ENCODE measurements around the gene ATF7.

The ATF7 gene

GRCh38 chr12:53479331-53479730 is 146.9 kb downstream of the ATF7 start:
- Mint-ChIP-seq H3K36me3 (ENCODE audit: insufficient read depth) (peaks cover 99% of the 10 kb centered on the region), H3K4me3 (no peak overlapping the region), H3K27me3 (no peaks in the 10 kb centered on the region), H3K27ac (no peak overlapping the region), H3K4me1 (ENCODE audit: low read depth in 2 of 2) (peaks cover 12 to 26% of the 10 kb centered on the region in 2 donors), H3K9me3 (no peaks in the 10 kb centered on the region)
- DNase-seq: no peak
- ATAC-seq (replicated peaks): no peak

GRCh38 chr12:53478865-53479264 is 147.3 kb downstream of the ATF7 start:
- H3K27me3 Mint-ChIP-seq: no peaks in the 10 kb centered on the region
- no peak overlapping the region for H3K4me3 Mint-ChIP-seq
- H3K4me1 Mint-ChIP-seq (ENCODE audit: low read depth in 2 of 2): peaks cover 12 to 31% of the 10 kb centered on the region in 2 donors
- peak overlapping the region; percentile 56 to 71 for H3K27ac Mint-ChIP-seq
- no peak for DNase-seq
- H3K36me3 Mint-ChIP-seq (ENCODE audit: insufficient read depth): peaks cover 99% of the 10 kb centered on the region
- H3K9me3 Mint-ChIP-seq: no peaks in the 10 kb centered on the region
- ATAC-seq (replicated peaks): no peak

GRCh38 chr12:53476769-53477209 is 149.4 kb downstream of the ATF7 start:
- H3K27me3 Mint-ChIP-seq: no peaks in the 10 kb centered on the region
- peaks cover 18 to 48% of the 10 kb centered on the region in 2 donors for H3K4me1 Mint-ChIP-seq (ENCODE audit: low read depth in 2 of 2)

GRCh38 chr12:53474819-53475218 is 151.4 kb downstream of the ATF7 start:
- no peaks in the 10 kb centered on the region for H3K27me3 Mint-ChIP-seq
- DNase-seq: no peak
- H3K27ac Mint-ChIP-seq: peak overlapping the region; percentile 64 to 96
- peaks cover 25 to 58% of the 10 kb centered on the region in 2 donors for H3K4me1 Mint-ChIP-seq (ENCODE audit: low read depth in 2 of 2)
- H3K36me3 Mint-ChIP-seq (ENCODE audit: insufficient read depth): peaks cover 100% of the 10 kb centered on the region
- ATAC-seq (replicated peaks): peak; percentile 56
- no peaks in the 10 kb centered on the region for H3K9me3 Mint-ChIP-seq
- H3K4me3 Mint-ChIP-seq: peak overlapping the region in 1 of 2 donors; percentile 34

More at GRCh38 chr12:53476769-53477209, 149.4 kb downstream of the ATF7 start:
- ATAC-seq (replicated peaks) (peak; percentile 41), DNase-seq (no peak)
- peaks cover 100% of the 10 kb centered on the region for H3K36me3 Mint-ChIP-seq (ENCODE audit: insufficient read depth)
- no peaks in the 10 kb centered on the region for H3K9me3 Mint-ChIP-seq
- H3K4me3 Mint-ChIP-seq: no peak overlapping the region
- H3K27ac Mint-ChIP-seq: peak overlapping the region; percentile 58 to 82

GRCh38 chr12:53474077-53474476 is 152.1 kb downstream of the ATF7 start:
- Mint-ChIP-seq H3K27me3 (no peaks in the 10 kb centered on the region), H3K4me3 (peak overlapping the region in 1 of 2 donors; percentile 34), H3K36me3 (ENCODE audit: insufficient read depth) (peaks cover 100% of the 10 kb centered on the region), H3K9me3 (no peaks in the 10 kb centered on the region), H3K4me1 (ENCODE audit: low read depth in 2 of 2) (peaks cover 25 to 58% of the 10 kb centered on the region in 2 donors), H3K27ac (peak overlapping the region; percentile 49 to 64)
- ATAC-seq (replicated peaks) (no peak), DNase-seq (no peak)

GRCh38 chr12:53472056-53472582 is 154.1 kb downstream of the ATF7 start:
- peaks cover 29 to 64% of the 10 kb centered on the region in 2 donors for H3K4me1 Mint-ChIP-seq (ENCODE audit: low read depth in 2 of 2)
- H3K36me3 Mint-ChIP-seq (ENCODE audit: insufficient read depth): peaks cover 100% of the 10 kb centered on the region
- no peak overlapping the region for H3K4me3 Mint-ChIP-seq
- ATAC-seq (replicated peaks): no peak
- peak overlapping the region; percentile 42 to 69 for H3K27ac Mint-ChIP-seq
- H3K9me3 Mint-ChIP-seq: no peaks in the 10 kb centered on the region
- no peak for DNase-seq
- H3K27me3 Mint-ChIP-seq: no peaks in the 10 kb centered on the region

GRCh38 chr12:53468282-53468681 is 157.9 kb downstream of the ATF7 start:
- no peaks in the 10 kb centered on the region for H3K27me3 Mint-ChIP-seq
- DNase-seq (no peak), ATAC-seq (replicated peaks) (no peak)
- H3K4me1 Mint-ChIP-seq (ENCODE audit: low read depth in 2 of 2): peaks cover 28 to 47% of the 10 kb centered on the region in 2 donors
- H3K4me3 Mint-ChIP-seq: no peak overlapping the region
- peaks cover 100% of the 10 kb centered on the region for H3K36me3 Mint-ChIP-seq (ENCODE audit: insufficient read depth)
- H3K9me3 Mint-ChIP-seq: no peaks in the 10 kb centered on the region
- H3K27ac Mint-ChIP-seq: peak overlapping the region in 1 of 2 donors; percentile 65

- DNase-seq (no peak), ATAC-seq (replicated peaks) (no peak)
- Mint-ChIP-seq H3K4me1 (ENCODE audit: low read depth in 2 of 2) (peaks cover 26 to 48% of the 10 kb centered on the region in 2 donors), H3K9me3 (no peaks in the 10 kb centered on the region), H3K36me3 (ENCODE audit: insufficient read depth) (peaks cover 100% of the 10 kb centered on the region), H3K27ac (peak overlapping the region in 1 of 2 donors; percentile 26), H3K4me3 (no peak overlapping the region), H3K27me3 (no peaks in the 10 kb centered on the region)
Measured at GRCh38 chr12:53467880-53468279, 158.3 kb downstream of the ATF7 start.

- H3K4me3 Mint-ChIP-seq: no peak overlapping the region
- no peaks in the 10 kb centered on the region for H3K27me3 Mint-ChIP-seq
- DNase-seq (no peak), ATAC-seq (replicated peaks) (no peak)
- peaks cover 23 to 47% of the 10 kb centered on the region in 2 donors for H3K4me1 Mint-ChIP-seq (ENCODE audit: low read depth in 2 of 2)
- H3K27ac Mint-ChIP-seq: peak overlapping the region; percentile 4 to 26
- H3K36me3 Mint-ChIP-seq (ENCODE audit: insufficient read depth): peaks cover 100% of the 10 kb centered on the region
- no peaks in the 10 kb centered on the region for H3K9me3 Mint-ChIP-seq
Measured at GRCh38 chr12:53467082-53467481, 159.1 kb downstream of the ATF7 start.

- Mint-ChIP-seq H3K36me3 (ENCODE audit: insufficient read depth) (peaks cover 100% of the 10 kb centered on the region), H3K4me1 (ENCODE audit: low read depth in 2 of 2) (peaks cover 19 to 43% of the 10 kb centered on the region in 2 donors), H3K27ac (peak overlapping the region in 1 of 2 donors; percentile 4), H3K9me3 (no peaks in the 10 kb centered on the region), H3K4me3 (no peak overlapping the region), H3K27me3 (no peaks in the 10 kb centered on the region)
- DNase-seq (no peak), ATAC-seq (replicated peaks) (no peak)
Measured at GRCh38 chr12:53466640-53467039, 159.5 kb downstream of the ATF7 start.

GRCh38 chr12:53465679-53466078 is 160.5 kb downstream of the ATF7 start:
- Mint-ChIP-seq H3K4me1 (ENCODE audit: low read depth in 2 of 2) (peaks cover 18 to 43% of the 10 kb centered on the region in 2 donors), H3K27ac (no peak overlapping the region), H3K9me3 (no peaks in the 10 kb centered on the region), H3K4me3 (no peak overlapping the region), H3K27me3 (no peaks in the 10 kb centered on the region), H3K36me3 (ENCODE audit: insufficient read depth) (peaks cover 100% of the 10 kb centered on the region)
- DNase-seq (no peak), ATAC-seq (replicated peaks) (no peak)

- DNase-seq (no peak), ATAC-seq (replicated peaks) (no peak)
- peaks cover 100% of the 10 kb centered on the region for H3K36me3 Mint-ChIP-seq (ENCODE audit: insufficient read depth)
- peak overlapping the region in 1 of 2 donors; percentile 49 for H3K27ac Mint-ChIP-seq
- H3K27me3 Mint-ChIP-seq: no peaks in the 10 kb centered on the region
- peaks cover 23 to 46% of the 10 kb centered on the region in 2 donors for H3K4me1 Mint-ChIP-seq (ENCODE audit: low read depth in 2 of 2)
- H3K4me3 Mint-ChIP-seq: no peak overlapping the region
- no peaks in the 10 kb centered on the region for H3K9me3 Mint-ChIP-seq
Measured at GRCh38 chr12:53464685-53465418, 161.3 kb downstream of the ATF7 start.

- Mint-ChIP-seq H3K4me3 (peak overlapping the region in 1 of 2 donors; percentile 29), H3K4me1 (ENCODE audit: low read depth in 2 of 2) (peaks cover 25 to 49% of the 10 kb centered on the region in 2 donors), H3K36me3 (ENCODE audit: insufficient read depth) (peaks cover 100% of the 10 kb centered on the region), H3K27ac (peak overlapping the region; percentile 64 to 67), H3K9me3 (no peaks in the 10 kb centered on the region), H3K27me3 (no peaks in the 10 kb centered on the region)
- no peak for ATAC-seq (replicated peaks)
- DNase-seq: no peak
Measured at GRCh38 chr12:53463802-53464560, 162.2 kb downstream of the ATF7 start.
